Lung (tissue), 12 donors: ENCODE data around the gene TAS2R4. TPM values are rescaled to one million over a fixed set of nuclear protein-coding genes. Genes with fewer than 3 reads are reported as not detected.
A peak's percentile ranks its signal among the peaks of the same experiment; 100 is the strongest.

Experiments
- ATAC-seq: fragments of 200-7000 bp; cut with Tn5 transposase; one replicate; pipeline ENCODE4 v1.9.1; 2020; ENCODE audit warnings: moderate number of reproducible peaks; ENCODE audit not compliant: insufficient read depth, low FRiP score
- DNase-seq, 3 donors: peaks; one replicate each; pipeline ENCODE4 v3.0.0-alpha.2; 2013 to 2017
- H3K27ac ChIP-seq, 2 donors: one replicate each; pipeline ENCODE4 v1.5.1; 2013; ENCODE audit warnings: mild to moderate bottlenecking in 2 of 2, moderate library complexity in 2 of 2, control low read depth in 1 of 2, inconsistent platforms in 1 of 2, low read depth in 1 of 2, low read length in 1 of 2
- H3K27me3 ChIP-seq, 3 donors: one replicate each; pipeline ENCODE4 v1.5.1; 2013; ENCODE audit warnings: low read length in 2 of 3; ENCODE audit not compliant: control insufficient read depth in 3 of 3, insufficient read depth in 3 of 3
- H3K36me3 ChIP-seq, 4 donors: one replicate each; pipeline ENCODE4 v1.5.1; 2013; ENCODE audit warnings: low read length in 4 of 4, mild to moderate bottlenecking in 1 of 4, moderate library complexity in 1 of 4; ENCODE audit not compliant: control insufficient read depth in 4 of 4, insufficient read depth in 4 of 4
- H3K4me1 ChIP-seq, 5 donors: one replicate each; pipeline ENCODE4 v1.5.1; 2013; ENCODE audit warnings: low read length in 5 of 5, mild to moderate bottlenecking in 2 of 5, moderate library complexity in 1 of 5; ENCODE audit not compliant: control insufficient read depth in 5 of 5, insufficient read depth in 5 of 5
- H3K4me3 ChIP-seq: one replicate; pipeline ENCODE4 v1.5.1; 2013; ENCODE audit warnings: mild to moderate bottlenecking, control low read depth, moderate library complexity
- H3K9ac ChIP-seq, 2 donors: one replicate each; pipeline ENCODE4 v1.5.1; 2013; ENCODE audit warnings: low read length in 2 of 2, control low read depth in 1 of 2; ENCODE audit not compliant: insufficient read depth in 1 of 2
- H3K9me3 ChIP-seq, 4 donors: one replicate each; pipeline ENCODE4 v1.5.1; 2013; ENCODE audit warnings: low read length in 3 of 4, mild to moderate bottlenecking in 1 of 4, moderate library complexity in 1 of 4; ENCODE audit not compliant: control insufficient read depth in 4 of 4, insufficient read depth in 3 of 4
- WGBS, 2 donors: extraction: QIAGEN DNeasy Blood & Tissue Kit; methylation state at CpG; one replicate each; pipeline ENCODE4 v1.1.7; 2013; 5-methylcytosine and 5-hydroxymethylcytosine counted together
- polyA plus RNA-seq, 2 donors: library from polyadenylated mRNA; stranded (reverse); fragments of 200-250 nt; gene quantifications; one replicate each; pipeline ENCODE4 v1.2.1, GENCODE V29; 2013
- total RNA-seq, 2 donors: library from RNA; depleted of rRNA in 1 of 2; stranded (reverse); fragments of >200 nt in 1 of 2; gene quantifications; one replicate each; pipeline ENCODE4 v1.2.1, GENCODE V29; 2014 to 2021
- TF ChIP-seq, protein P1 (sequence below): IDR thresholded peaks from 2 replicates; pipeline ENCODE4 v1.5.1; 2012; ENCODE audit warnings: mild to moderate bottlenecking; ENCODE audit errors: control extremely low read depth, extremely low read depth
- donor health status: control.
- donor health status: control.
- donor health status: Bipolar disorder and iron deficiency.
- donor health status: healthy.
- donor health status: DM: yes; HTN: yes; CAD: no.

Gene TAS2R4
- total and polyA plus RNA-seq, 4 donors, result 0.06 to 9.3 (median 0.87) TPM

DNA sequence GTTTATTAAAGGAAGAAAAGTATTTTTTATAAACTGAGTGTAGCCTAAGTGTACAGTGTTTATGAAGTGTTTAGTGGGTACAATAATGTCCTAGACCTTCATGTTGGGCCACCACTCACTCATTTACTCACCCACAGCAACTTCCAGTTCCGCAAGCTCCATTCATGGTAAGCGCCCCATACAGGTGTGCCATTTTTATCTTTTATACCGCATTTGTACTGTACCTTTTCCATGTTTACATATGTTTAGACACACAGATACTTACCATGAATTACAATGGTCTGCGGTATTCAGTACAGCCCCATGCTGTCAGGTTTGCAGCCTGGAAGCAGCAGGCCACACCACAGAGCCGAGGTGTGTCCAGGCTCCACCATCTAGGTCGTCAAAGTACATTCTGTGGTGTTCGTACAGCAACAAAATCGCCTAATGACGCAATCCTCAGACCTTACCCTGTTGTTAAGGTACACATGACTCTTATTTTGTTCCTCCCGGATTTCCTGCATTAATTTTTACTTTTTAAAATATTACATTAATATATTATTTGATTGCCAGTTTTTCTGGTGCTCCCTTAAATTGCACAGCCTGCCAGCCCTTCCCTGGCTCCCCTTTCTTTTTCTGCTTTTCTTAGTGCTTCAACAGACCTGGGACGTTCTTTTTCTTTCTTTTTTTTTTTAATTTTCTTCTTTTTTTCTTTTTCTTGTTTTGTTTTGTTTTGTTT lies 39.2 kb upstream of the TAS2R4 start:
- no peaks in the 10 kb centered on the region for H3K9me3 ChIP-seq
- peaks cover 4 to 17% (median 5%) of the 10 kb centered on the region in 4 donors for H3K36me3 ChIP-seq
- DNase-seq (peak in 1 of 3 donors; percentile 3), ATAC-seq (no peak)
- H3K9ac ChIP-seq, result peak overlapping the region in 1 of 2 donors; percentile 99
- peak overlapping the region; percentile 75 to 88 for H3K27ac ChIP-seq
- TF ChIP-seq, protein P1, sequence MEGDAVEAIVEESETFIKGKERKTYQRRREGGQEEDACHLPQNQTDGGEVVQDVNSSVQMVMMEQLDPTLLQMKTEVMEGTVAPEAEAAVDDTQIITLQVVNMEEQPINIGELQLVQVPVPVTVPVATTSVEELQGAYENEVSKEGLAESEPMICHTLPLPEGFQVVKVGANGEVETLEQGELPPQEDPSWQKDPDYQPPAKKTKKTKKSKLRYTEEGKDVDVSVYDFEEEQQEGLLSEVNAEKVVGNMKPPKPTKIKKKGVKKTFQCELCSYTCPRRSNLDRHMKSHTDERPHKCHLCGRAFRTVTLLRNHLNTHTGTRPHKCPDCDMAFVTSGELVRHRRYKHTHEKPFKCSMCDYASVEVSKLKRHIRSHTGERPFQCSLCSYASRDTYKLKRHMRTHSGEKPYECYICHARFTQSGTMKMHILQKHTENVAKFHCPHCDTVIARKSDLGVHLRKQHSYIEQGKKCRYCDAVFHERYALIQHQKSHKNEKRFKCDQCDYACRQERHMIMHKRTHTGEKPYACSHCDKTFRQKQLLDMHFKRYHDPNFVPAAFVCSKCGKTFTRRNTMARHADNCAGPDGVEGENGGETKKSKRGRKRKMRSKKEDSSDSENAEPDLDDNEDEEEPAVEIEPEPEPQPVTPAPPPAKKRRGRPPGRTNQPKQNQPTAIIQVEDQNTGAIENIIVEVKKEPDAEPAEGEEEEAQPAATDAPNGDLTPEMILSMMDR, result no peak
- H3K27me3 ChIP-seq, result no peaks in the 10 kb centered on the region
- WGBS, 2 donors, result 60% methylated on average over 11 of the region's 11 CpGs
- peaks cover 0 to 14% (median 11%) of the 10 kb centered on the region in 5 donors for H3K4me1 ChIP-seq
- peak overlapping the region; percentile 65 for H3K4me3 ChIP-seq

DNA sequence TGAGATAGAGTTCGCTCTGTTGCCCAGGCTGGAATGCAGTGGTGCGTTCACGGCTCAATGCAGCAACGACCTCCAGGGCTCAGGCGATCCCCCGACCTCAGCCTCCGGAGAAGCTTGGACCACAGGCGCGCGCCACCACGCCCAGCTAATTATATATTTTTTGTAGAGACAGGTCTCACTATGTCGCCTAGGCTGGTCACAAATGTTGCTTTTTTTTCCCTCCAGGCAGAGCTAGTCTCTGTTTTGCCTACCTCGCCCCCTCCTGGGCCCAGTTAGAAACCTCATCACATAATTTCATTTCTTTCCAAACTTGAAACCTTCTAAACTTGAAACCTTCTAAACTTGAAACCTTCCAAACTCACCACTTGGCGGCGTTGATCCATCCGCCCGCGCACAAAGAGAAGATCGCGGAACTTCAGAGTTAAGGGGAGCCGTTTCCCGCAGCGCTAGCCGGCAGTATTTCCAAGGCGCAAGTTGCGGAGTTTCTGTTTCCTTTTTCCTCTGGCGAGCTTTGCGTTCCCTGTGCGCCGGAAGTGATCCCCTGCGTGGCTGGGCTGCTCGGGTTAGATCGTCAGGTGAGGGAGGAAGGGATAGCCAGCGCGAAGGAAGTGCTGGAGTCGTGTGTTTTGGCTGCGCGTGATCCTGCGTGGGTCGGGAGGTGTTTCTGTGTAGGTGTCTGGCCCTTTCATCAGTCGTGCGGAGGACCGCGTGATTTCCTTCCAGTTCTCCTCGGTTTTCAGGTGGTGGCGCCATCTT lies 38.5 kb upstream of the TAS2R4 start, which contains the start of gene SSBP1:
TSS of gene SSBP1 (plus strand) at position 523 of the 756 bp plus-strand sequence. CDS start 809 bp downstream, outside the sequence.
- Histone ChIP-seq H3K4me1 (peaks cover 0 to 14% (median 11%) of the 10 kb centered on the region in 5 donors), H3K36me3 (peaks cover 5 to 20% (median 7%) of the 10 kb centered on the region in 4 donors), H3K9ac (peak within 1 kb of the TSS; percentile 78 to 99), H3K27ac (peak within 1 kb of the TSS; percentile 84 to 94), H3K9me3 (no peaks in the 10 kb centered on the region), H3K4me3 (peak within 1 kb of the TSS; percentile 88), H3K27me3 (no peaks in the 10 kb centered on the region)
- ATAC-seq (peak; percentile 95), DNase-seq (peak; percentile 95 to 99 (median 99))
- WGBS, 2 donors, result 1 to 2% methylated on average over 46 of the region's 46 CpGs
- TF ChIP-seq, protein P1, result peak; percentile 49

DNA sequence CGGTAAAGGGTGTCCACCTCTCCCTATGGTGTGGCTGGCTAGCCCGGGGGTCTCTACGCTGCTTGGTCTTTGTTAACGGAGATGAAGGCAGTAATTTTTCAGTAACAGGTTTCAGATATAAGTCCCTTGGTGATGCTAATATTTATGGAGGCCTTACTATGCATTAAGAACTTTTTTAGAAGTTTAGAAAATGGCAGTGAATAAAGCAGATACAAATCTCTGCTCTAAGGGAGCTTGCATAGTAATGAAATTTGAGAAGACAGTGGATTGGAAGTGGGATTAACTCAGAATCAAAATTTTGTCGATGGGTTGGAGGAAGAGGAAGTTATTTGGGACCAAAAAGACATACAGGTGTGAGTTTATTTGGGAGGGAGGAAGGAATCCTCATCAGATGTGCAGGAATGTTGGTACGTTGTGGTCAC lies 37.9 kb upstream of the TAS2R4 start:
- Histone ChIP-seq H3K36me3 (peaks cover 7 to 26% (median 10%) of the 10 kb centered on the region in 4 donors), H3K9ac (peak overlapping the region; percentile 78 to 99), H3K4me3 (peak overlapping the region; percentile 88), H3K9me3 (no peaks in the 10 kb centered on the region), H3K4me1 (peaks cover 0 to 14% (median 11%) of the 10 kb centered on the region in 5 donors), H3K27ac (peak overlapping the region; percentile 84 to 94), H3K27me3 (no peaks in the 10 kb centered on the region)
- WGBS, 2 donors, result 1% methylated on average over 6 of the region's 6 CpGs
- ATAC-seq (no peak), DNase-seq (no peak)
- TF ChIP-seq, protein P1, result no peak
